Right lobe of liver (tissue), 6 donors: Measurements from ENCODE around the gene DRD2. TPM values are rescaled to one million over a fixed set of nuclear protein-coding genes. Genes with fewer than 3 reads are reported as not detected.
A peak's percentile ranks its signal among the peaks of the same experiment; 100 is the strongest.

Source experiments
- ATAC-seq, 4 donors: fragments of 200-7000 bp; cut with Tn5 transposase; one replicate each; pipeline ENCODE4 v1.9.1; 2020; ENCODE audit warnings: mild to moderate bottlenecking in 4 of 4, moderate library complexity in 4 of 4
- DNase-seq, 3 donors: peaks; one replicate each; pipeline ENCODE4 v3.0.0-alpha.2; 2020
- H3K27ac ChIP-seq, 3 donors: fragments of 200-600 bp; one replicate each; pipeline ENCODE4 v1.8.0; 2022
- H3K27me3 ChIP-seq, 2 donors: fragments of 200-600 bp; one replicate each; pipeline ENCODE4 v1.8.0; 2022
- H3K36me3 ChIP-seq, 4 donors: fragments of 200-600 bp; sonication (generic) in 1 of 4; one replicate each; pipeline versions ENCODE4 v1.5.1 to v1.8.0; 2017 to 2022; ENCODE audit warnings: control low read depth in 1 of 4
- H3K4me1 ChIP-seq, 4 donors: fragments of 200-600 bp; sonication (generic) in 1 of 4; one replicate each; pipeline versions ENCODE4 v1.5.1 to v1.8.0; 2017 to 2022; ENCODE audit warnings: control low read depth in 1 of 4
- H3K4me3 ChIP-seq, 3 donors: fragments of 200-600 bp; one replicate each; pipeline ENCODE4 v1.8.0; 2022
- H3K9me3 ChIP-seq, 4 donors: fragments of 200-600 bp; sonication (generic) in 1 of 4; one replicate each; pipeline versions ENCODE4 v1.5.1 to v1.8.0; 2017 to 2022; ENCODE audit warnings: control low read depth in 1 of 4
- POLR2A ChIP-seq: fragments of 450-650 bp; IDR thresholded peaks from one replicate; pipeline ENCODE4 v1.6.1; 2017; ENCODE audit warnings: antibody characterized with exemption, mild to moderate bottlenecking
- WGBS: methylation state at CpG from one replicate; pipeline ENCODE4 v1.1.6; 2018; ENCODE audit warnings: low coverage, low lambda C conversion rate; ENCODE audit not compliant: insufficient coverage; ENCODE audit errors: missing lambda C conversion rate; 5-methylcytosine and 5-hydroxymethylcytosine counted together
- intact Hi-C, 2 donors: fragments of 100-400 bp; cut with DNase I; formaldehyde crosslinking; loops; one replicate each; pipeline versions ENCODE4 v1.11.2 to v1.14.1; 2022
- total RNA-seq, 6 experiments: library from RNA; depleted of rRNA in 2 of 6; stranded (reverse); fragments of >200 nt in 2 of 6; fragmentation: NEBNext Ultra II Directional in 3 of 6; extraction: Animal tissue kit (Norgen Biotek cat#: 25700) in 3 of 6; gene quantifications; one replicate each; pipeline versions ENCODE4 v1.1.0 to v1.2.4, GENCODE V29; 2016 to 2023
- TF ChIP-seq, protein P1 (sequence below), 4 donors: fragments of 200-600 bp in 3 of 4; fragments of 450-650 bp in 1 of 4; IDR thresholded peaks; one replicate each; pipeline versions ENCODE4 v1.5.1 to v1.8.0; 2016 to 2022; ENCODE audit warnings: antibody characterized with exemption in 4 of 4, mild to moderate bottlenecking in 2 of 4
- donor health status: DM: no; HTN: yes; CAD: no.
- donor health status: DM: no; HTN: no; CAD: no.
- donor health status: DM: no; HTN: no; CAD: no.
- donor health status: DM: no; HTN: yes; CAD: no.
- donor health status: DM: no; HTN: yes; CAD: no.

The DRD2 gene
- total RNA-seq, 6 experiments from 2014 or later = 0.13 TPM; not detected in 5

DNA sequence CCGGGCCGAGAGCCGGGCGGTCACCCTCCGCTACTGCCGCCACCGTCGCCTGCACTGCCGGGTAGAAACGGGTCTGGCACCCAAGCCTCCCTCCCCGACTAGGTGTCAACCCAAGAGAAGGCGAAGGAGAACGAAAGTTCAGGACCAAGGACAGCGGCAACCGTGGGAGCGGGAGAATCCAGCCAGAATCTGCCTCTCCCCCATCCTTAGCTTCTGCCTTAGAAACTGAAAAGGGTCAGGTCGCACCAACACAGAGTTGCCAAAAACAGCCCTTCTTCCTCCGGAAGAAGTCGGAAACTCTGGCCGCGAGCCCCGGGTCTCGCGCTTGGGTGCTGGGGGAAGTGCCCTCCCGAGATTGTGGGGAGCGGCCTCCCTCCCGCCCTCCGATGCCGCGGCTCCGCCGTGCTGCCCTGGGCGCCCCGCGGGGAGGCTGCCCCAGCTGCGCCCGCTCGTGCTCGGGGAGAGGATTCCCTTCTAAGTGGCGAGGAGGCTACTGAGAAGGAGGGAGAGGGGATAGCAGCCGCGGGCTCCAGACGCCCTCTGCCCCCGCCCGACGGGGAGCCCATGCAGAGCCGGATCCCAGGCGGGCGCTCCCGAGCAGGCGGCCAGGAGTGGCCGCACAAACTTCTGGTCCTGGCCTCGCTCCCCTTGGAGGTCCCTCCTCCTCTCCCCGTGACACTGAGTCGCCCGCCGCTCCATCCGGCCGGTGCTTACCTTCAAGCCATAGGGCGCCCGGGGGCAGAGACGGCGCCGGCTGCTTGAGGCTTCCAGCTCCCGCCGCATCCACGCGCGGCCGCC, 637 bp downstream of the DRD2 start:
- H3K27ac ChIP-seq = no peak overlapping the region
- H3K9me3 ChIP-seq = no peaks in the 10 kb centered on the region
- peaks cover 0 to 14% of the 10 kb centered on the region in 2 donors for H3K27me3 ChIP-seq
- intact Hi-C loops = no loop called here
- no peaks in the 10 kb centered on the region for H3K36me3 ChIP-seq
- peak; percentile 63 to 72 (median 64) for DNase-seq
- 7% methylated on average over 11 of the region's 70 CpGs for WGBS
- no peaks in the 10 kb centered on the region for H3K4me1 ChIP-seq
- peak; percentile 68 to 87 (median 78) for ATAC-seq
- H3K4me3 ChIP-seq = no peak overlapping the region
- TF ChIP-seq, protein P1, sequence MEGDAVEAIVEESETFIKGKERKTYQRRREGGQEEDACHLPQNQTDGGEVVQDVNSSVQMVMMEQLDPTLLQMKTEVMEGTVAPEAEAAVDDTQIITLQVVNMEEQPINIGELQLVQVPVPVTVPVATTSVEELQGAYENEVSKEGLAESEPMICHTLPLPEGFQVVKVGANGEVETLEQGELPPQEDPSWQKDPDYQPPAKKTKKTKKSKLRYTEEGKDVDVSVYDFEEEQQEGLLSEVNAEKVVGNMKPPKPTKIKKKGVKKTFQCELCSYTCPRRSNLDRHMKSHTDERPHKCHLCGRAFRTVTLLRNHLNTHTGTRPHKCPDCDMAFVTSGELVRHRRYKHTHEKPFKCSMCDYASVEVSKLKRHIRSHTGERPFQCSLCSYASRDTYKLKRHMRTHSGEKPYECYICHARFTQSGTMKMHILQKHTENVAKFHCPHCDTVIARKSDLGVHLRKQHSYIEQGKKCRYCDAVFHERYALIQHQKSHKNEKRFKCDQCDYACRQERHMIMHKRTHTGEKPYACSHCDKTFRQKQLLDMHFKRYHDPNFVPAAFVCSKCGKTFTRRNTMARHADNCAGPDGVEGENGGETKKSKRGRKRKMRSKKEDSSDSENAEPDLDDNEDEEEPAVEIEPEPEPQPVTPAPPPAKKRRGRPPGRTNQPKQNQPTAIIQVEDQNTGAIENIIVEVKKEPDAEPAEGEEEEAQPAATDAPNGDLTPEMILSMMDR (IDR thresholded peaks at IDR 0.05) = no peak
- TF ChIP-seq POLR2A = no peak

DNA sequence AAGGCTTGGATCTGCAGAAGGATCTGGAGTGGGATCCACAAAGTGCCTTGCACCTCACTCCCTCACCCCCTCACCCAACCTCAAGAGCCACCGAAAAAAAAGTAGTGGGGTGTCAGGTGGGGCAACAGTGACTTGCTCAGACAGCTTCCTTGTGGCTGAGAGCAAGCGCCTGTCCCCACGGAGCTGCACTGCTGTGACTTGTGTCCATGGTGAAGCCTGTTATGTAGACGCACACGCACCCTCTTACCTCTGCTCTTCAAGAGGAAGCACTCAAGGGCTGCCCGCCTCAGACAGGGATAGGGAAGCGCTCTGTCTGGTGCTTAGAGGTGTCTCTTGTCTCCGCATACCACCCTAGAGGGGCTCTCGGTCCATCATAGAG, 1.2 kb downstream of the DRD2 start:
- no peak for TF ChIP-seq POLR2A
- TF ChIP-seq, protein P1 (IDR thresholded peaks at IDR 0.05) = no peak
- intact Hi-C loops = no loop called here
- H3K27me3 ChIP-seq = peaks cover 0 to 14% of the 10 kb centered on the region in 2 donors
- 15% methylated on average over 5 of the region's 9 CpGs for WGBS
- no peaks in the 10 kb centered on the region for H3K36me3 ChIP-seq
- no peaks in the 10 kb centered on the region for H3K9me3 ChIP-seq
- no peak overlapping the region for H3K4me3 ChIP-seq
- H3K27ac ChIP-seq = no peak overlapping the region
- no peak for ATAC-seq
- no peaks in the 10 kb centered on the region for H3K4me1 ChIP-seq
- DNase-seq = no peak

DNA sequence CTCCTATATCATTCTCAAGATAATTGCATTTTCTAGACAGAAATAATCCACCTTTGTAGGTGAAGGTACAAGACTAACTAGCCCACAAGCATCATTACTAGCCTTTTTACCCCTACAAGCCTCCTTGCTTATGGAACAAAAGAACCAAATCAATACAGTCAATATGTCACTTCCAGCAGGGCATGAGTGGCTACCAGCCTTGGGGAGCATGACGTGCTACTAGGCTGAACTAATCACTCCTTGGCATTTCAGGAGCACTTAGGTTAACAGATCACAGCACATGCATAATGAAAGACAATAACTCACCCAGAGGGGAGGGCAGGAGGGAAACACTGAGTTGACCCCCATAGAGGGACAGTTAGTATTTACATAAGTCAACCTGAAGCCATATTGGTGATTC, 2.7 kb downstream of the DRD2 start:
- intact Hi-C loops = no loop called here
- H3K27ac ChIP-seq = no peak overlapping the region
- 0% methylated on average over 1 of the region's 1 CpG for WGBS
- H3K4me1 ChIP-seq = no peaks in the 10 kb centered on the region
- TF ChIP-seq POLR2A = no peak
- TF ChIP-seq, protein P1 (IDR thresholded peaks at IDR 0.05) = no peak
- ATAC-seq = no peak
- no peak for DNase-seq
- peaks cover 0 to 14% of the 10 kb centered on the region in 2 donors for H3K27me3 ChIP-seq
- H3K9me3 ChIP-seq = no peaks in the 10 kb centered on the region
- no peak overlapping the region for H3K4me3 ChIP-seq
- no peaks in the 10 kb centered on the region for H3K36me3 ChIP-seq

DNA sequence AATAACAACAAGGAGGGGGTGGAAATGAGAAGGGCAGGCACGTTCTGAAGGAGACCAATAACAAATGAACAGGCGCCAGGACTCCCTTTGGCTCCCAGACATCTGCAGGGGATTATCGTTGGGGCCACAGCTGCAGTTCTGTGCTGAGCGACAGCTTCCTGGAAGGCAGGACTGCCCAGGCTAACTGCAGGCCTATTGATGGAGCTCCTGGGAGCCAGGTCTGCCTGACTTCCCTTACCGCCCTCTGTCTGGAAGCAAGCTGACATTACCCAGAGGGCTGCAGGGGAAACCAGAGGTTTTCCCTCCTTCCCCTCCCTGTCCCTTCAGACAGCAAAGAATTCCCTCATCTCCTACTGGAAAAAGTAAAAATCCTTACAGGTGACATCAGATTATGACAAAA, 5.0 kb downstream of the DRD2 start:
- H3K4me1 ChIP-seq = no peaks in the 10 kb centered on the region
- 29% methylated on average over 3 of the region's 5 CpGs for whole genome bisulfite sequencing
- H3K27ac ChIP-seq = no peak overlapping the region
- H3K27me3 ChIP-seq = peaks cover 0 to 14% of the 10 kb centered on the region in 2 donors
- no peak overlapping the region for H3K4me3 ChIP-seq
- DNase-seq (no peak), ATAC-seq (no peak)
- intact Hi-C loops = no loop called here
- TF ChIP-seq, protein P1 (IDR thresholded peaks at IDR 0.05) = no peak
- no peak for TF ChIP-seq POLR2A
- no peaks in the 10 kb centered on the region for H3K9me3 ChIP-seq
- no peaks in the 10 kb centered on the region for H3K36me3 ChIP-seq
